HEK293T (cell line): ENCODE data around the gene TNFSF11.

ENCODE experiments used
- ARNT ChIP-seq: fragments of 450-650 bp; IDR thresholded peaks from 2 replicates; pipeline ENCODE4 v1.6.1; 2017; ENCODE audit warnings: mild to moderate bottlenecking
- CTBP1 ChIP-seq: fragments of 450-650 bp; IDR thresholded peaks from 2 replicates; pipeline ENCODE4 v1.6.1; 2016; ENCODE audit warnings: borderline replicate concordance
- FOXM1 ChIP-seq: fragments of 450-650 bp; IDR thresholded peaks from 2 replicates; pipeline ENCODE4 v1.6.1; 2017; ENCODE audit warnings: mild to moderate bottlenecking, borderline replicate concordance

DNA sequence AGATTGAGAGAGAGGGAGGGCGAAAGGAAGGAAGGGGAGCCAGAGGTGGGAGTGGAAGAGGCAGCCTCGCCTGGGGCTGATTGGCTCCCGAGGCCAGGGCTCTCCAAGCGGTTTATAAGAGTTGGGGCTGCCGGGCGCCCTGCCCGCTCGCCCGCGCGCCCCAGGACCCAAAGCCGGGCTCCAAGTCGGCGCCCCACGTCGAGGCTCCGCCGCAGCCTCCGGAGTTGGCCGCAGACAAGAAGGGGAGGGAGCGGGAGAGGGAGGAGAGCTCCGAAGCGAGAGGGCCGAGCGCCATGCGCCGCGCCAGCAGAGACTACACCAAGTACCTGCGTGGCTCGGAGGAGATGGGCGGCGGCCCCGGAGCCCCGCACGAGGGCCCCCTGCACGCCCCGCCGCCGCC, at the start of gene TNFSF11:
- no peak for TF ChIP-seq CTBP1
- TF ChIP-seq ARNT, result no peak
- TF ChIP-seq FOXM1, result no peak
